ENCODE measurements around the gene DRGX. TPM values are rescaled to one million over a fixed set of nuclear protein-coding genes. Genes with fewer than 3 reads are reported as not detected.

Gene DRGX
- total RNA-seq, 1 experiment from 2014 or later = not detected

GRCh38 chr10:49412571-49412970 lies 16.7 kb upstream of the DRGX start:
- no peak for TF ChIP-seq CTCF (IDR thresholded peaks at IDR 0.05; ENCODE audit: unreplicated experiment)
- Mint-ChIP-seq H3K9me3 (ENCODE audit: low read depth, unreplicated experiment) (no peaks in the 10 kb centered on the region), H3K4me1 (ENCODE audit: low read depth, unreplicated experiment) (no peaks in the 10 kb centered on the region), H3K4me3 (ENCODE audit: low read depth, unreplicated experiment) (no peak overlapping the region), H3K27ac (ENCODE audit: unreplicated experiment) (no peak overlapping the region), H3K36me3 (ENCODE audit: insufficient read depth, unreplicated experiment) (no peaks in the 10 kb centered on the region), H3K27me3 (ENCODE audit: unreplicated experiment) (peaks cover 73% of the 10 kb centered on the region)
- CTCF ChIA-PET = interaction anchor here (0.7 kb wide), 4 partner anchors 53 to 260 kb away, joined by 3 to 6 read pairs (median 5); no protein-coding TSS in a partner anchor
- intact Hi-C loops (cut with micrococcal nuclease; ENCODE audit: unreplicated experiment) = no loop called here
- BruUV-seq (replicated peaks) = no TSS peak
- no peak for DNase-seq

GRCh38 chr10:49410365-49411074 lies 14.6 kb upstream of the DRGX start:
- no peaks in the 10 kb centered on the region for H3K4me1 Mint-ChIP-seq (ENCODE audit: low read depth, unreplicated experiment)
- intact Hi-C loops (cut with micrococcal nuclease; ENCODE audit: unreplicated experiment) = no loop called here
- no TSS peak for BruUV-seq (replicated peaks)
- no peaks in the 10 kb centered on the region for H3K36me3 Mint-ChIP-seq (ENCODE audit: insufficient read depth, unreplicated experiment)
- H3K9me3 Mint-ChIP-seq (ENCODE audit: low read depth, unreplicated experiment) = no peaks in the 10 kb centered on the region
- H3K27me3 Mint-ChIP-seq (ENCODE audit: unreplicated experiment) = peaks cover 88% of the 10 kb centered on the region
- DNase-seq = no peak
- no peak for TF ChIP-seq CTCF (IDR thresholded peaks at IDR 0.05; ENCODE audit: unreplicated experiment)
- CTCF ChIA-PET = interaction anchor here (1.0 kb wide), 1 partner anchor 101 kb away, joined by 3 read pairs; no protein-coding TSS in a partner anchor
- H3K27ac Mint-ChIP-seq (ENCODE audit: unreplicated experiment) = no peak overlapping the region
- no peak overlapping the region for H3K4me3 Mint-ChIP-seq (ENCODE audit: low read depth, unreplicated experiment)

- H3K9me3 Mint-ChIP-seq (ENCODE audit: low read depth, unreplicated experiment) = no peaks in the 10 kb centered on the region
- H3K27ac Mint-ChIP-seq (ENCODE audit: unreplicated experiment) = no peak overlapping the region
- peaks cover 88% of the 10 kb centered on the region for H3K27me3 Mint-ChIP-seq (ENCODE audit: unreplicated experiment)
- TF ChIP-seq CTCF (IDR thresholded peaks at IDR 0.05; ENCODE audit: unreplicated experiment) = no peak
- H3K4me3 Mint-ChIP-seq (ENCODE audit: low read depth, unreplicated experiment) = no peak overlapping the region
- intact Hi-C loops (cut with micrococcal nuclease; ENCODE audit: unreplicated experiment) = no loop called here
- no peaks in the 10 kb centered on the region for H3K4me1 Mint-ChIP-seq (ENCODE audit: low read depth, unreplicated experiment)
- CTCF ChIA-PET = interaction anchor here (1.0 kb wide), 1 partner anchor 101 kb away, joined by 3 read pairs; no protein-coding TSS in a partner anchor
- DNase-seq = no peak
- no peaks in the 10 kb centered on the region for H3K36me3 Mint-ChIP-seq (ENCODE audit: insufficient read depth, unreplicated experiment)
- BruUV-seq (replicated peaks) = no TSS peak
These were observed 13.9 kb upstream of the DRGX start for GRCh38 chr10:49409755-49410154.

- TF ChIP-seq CTCF (IDR thresholded peaks at IDR 0.05; ENCODE audit: unreplicated experiment) = no peak
- Mint-ChIP-seq H3K27me3 (ENCODE audit: unreplicated experiment) (peaks cover 88% of the 10 kb centered on the region), H3K9me3 (ENCODE audit: low read depth, unreplicated experiment) (no peaks in the 10 kb centered on the region), H3K4me3 (ENCODE audit: low read depth, unreplicated experiment) (no peak overlapping the region), H3K36me3 (ENCODE audit: insufficient read depth, unreplicated experiment) (no peaks in the 10 kb centered on the region), H3K4me1 (ENCODE audit: low read depth, unreplicated experiment) (no peaks in the 10 kb centered on the region), H3K27ac (ENCODE audit: unreplicated experiment) (no peak overlapping the region)
- CTCF ChIA-PET = interaction anchor here (0.6 to 2.8 kb wide), 6 partner anchors 10 to 130 kb away, joined by 3 to 47 read pairs (median 8); partner anchors contain the start of gene ERCC6
- BruUV-seq (replicated peaks) = no TSS peak
- intact Hi-C loops (cut with micrococcal nuclease; ENCODE audit: unreplicated experiment) = no loop called here
- no peak for DNase-seq
These were observed 12.8 kb upstream of the DRGX start for GRCh38 chr10:49408519-49409306.
